HG03432 (cell line): ENCODE results near the gene PRR15.
"Not testable (repeated sequence)": the region's sequence is repeated elsewhere in the genome, so short reads cannot be mapped to it uniquely, and the experiment has no call there.

ENCODE experiments used
- ATAC-seq: cut with Tn5 transposase; IDR thresholded peaks from one replicate; pipeline ENCODE4 v1.9.1; 2021; ENCODE audit warnings: mild to moderate bottlenecking, moderate library complexity; ENCODE audit not compliant: unreplicated experiment

The PRR15 gene, protein sequence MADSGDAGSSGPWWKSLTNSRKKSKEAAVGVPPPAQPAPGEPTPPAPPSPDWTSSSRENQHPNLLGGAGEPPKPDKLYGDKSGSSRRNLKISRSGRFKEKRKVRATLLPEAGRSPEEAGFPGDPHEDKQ

DNA sequence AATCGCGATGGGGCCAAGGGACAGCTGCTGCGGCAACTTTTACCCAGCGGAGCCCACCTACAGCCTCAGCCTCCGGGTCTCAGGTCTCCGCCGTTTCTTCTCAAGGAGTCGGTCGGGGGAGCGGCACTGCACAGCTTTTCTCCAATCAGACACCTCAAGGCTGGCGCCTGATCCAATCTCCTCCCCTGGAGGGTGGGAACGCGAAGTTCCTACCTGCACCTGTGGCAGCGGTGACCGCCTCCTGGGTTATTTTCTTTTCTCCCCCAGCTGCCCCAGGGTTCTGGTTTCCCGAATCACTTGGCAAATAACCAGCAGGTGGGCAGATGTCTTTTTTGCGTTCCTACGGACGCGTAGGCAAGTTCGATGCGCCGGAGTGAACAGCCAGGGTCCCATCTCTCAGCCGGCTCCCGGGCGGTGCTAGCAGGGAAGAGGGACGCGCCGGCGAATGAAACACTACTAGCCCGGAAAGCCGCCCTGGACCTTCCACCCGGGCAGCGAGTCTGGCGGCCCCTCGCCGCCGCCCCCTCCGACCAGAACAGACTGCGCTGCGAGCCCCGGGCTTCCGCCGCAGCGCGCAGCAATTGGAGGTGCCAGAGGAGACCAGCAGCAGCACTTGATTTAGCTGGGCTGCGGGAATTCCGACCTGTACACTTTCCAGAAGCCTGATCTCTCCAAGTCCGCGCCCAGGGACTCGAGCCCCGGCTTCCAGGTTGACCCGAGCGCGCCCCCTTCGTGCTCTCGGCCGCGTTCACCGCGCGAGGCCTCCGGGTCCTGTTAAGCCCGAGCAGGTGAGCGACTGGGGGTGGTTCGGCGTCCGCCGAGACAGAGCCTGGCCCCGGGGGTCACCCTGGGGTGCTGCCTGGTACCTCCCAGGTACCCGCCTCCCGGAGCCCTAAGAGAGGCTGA is at the start of gene PRR15:
Gene PRR15, plus strand, starts transcription at position 246 of the 906 bp plus-strand sequence. CDS start 2,495 bp downstream, outside the sequence.
- no peak for ATAC-seq

DNA sequence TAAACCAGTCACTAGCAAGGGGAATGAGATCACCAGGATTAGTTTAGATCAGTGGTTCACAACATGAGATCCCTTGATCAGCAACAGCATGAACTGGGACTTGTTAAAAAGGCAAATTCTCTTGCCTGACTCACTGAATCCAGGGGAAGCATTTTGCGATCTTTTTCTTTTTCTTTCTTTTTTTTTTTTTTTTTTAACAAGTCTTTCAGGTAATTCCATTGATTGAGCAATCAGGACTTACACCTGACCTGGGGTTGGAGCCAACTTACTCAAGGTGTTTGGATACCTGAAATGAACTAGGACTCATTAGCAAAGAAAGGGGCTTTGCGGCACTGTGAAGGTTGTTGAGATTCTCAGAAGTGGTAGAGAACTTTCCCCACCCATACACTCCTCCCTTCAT is 47.1 kb upstream of the PRR15 start:
- ATAC-seq: no peak

DNA sequence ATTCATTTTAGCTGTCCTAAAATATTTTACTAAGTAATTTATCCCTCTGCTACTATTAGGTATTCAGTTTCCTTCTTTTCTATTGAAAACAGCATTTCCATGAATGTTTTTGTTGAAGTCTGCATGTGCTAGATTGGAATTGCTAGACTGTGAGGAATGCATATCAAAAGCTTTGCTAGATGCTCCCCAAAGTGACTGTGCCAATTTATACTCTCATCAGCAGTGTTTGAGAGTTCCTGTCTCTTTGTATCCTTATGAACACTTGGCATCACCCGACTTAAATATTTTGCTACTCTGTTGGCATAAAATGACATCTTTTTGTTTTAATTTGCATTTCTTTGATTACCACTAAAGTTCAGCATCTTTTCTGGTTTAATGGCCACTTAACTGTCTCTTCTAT is 45.0 kb upstream of the PRR15 start:
- ATAC-seq: no peak

DNA sequence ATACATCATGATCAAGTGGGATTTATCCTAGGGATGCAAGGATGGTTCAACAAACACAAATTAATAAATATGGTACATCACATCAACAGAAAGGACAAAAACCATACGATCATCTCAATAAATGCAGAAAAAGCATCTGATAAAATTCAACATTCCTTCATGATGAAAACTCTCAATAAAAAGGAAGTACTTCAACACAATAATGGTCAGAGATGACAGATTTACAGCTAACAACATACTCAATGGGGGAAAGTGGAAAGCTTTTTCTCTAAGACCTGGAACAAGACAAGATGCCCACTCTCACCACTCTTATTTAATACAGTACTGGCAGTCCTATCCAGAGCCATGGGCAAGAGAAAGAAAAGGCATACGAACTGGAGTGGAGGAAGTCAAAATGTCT is 39.9 kb upstream of the PRR15 start:
- ATAC-seq: no peak

DNA sequence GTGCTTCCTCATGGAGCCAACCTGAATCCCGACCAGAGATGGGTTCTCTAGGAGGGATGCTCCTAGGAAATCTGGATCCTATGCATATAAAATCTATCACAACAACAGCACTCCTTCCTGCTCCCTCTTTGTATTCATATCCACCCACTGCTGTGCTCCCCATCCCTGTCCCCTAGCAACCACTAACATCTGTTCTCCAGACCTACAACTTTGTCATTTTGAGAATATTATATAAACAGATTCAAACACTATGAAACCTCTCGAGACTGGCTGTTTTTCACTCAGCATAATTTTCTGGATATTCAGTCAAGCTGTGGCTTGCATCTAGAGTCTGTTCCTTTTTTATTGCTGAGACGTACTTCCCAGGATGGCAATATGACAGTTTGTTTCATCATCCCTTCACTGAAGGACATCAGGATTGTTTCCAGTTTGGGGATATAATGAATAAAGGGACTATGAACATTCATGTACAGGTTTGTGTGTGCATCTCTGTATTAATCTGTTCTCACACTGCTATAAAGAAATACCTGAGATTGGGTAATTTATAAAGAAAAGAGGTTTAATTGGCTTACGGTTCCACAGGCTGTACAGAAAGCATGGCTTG is 36.0 kb upstream of the PRR15 start:
- no peak for ATAC-seq

DNA sequence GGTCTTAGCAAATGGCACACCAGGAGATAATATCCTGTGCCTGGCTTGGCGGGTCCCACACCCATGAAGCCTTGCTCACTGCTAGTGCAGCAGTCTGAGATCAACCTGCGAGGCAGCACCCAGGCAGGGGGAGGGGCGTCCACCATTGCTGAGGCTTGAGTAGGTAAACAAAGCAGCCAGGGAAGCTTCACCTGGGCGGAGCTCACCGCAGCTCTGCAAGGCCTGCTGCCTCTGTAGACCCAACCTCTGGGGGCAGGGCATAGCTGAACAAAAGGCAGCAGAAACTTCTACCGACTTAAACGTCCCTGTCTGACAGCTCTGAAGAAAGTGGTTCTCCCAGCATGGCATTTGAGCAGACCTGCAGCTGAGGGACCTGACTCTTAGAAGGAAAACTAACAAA is 35.1 kb upstream of the PRR15 start:
- ATAC-seq: not testable (repeated sequence)

DNA sequence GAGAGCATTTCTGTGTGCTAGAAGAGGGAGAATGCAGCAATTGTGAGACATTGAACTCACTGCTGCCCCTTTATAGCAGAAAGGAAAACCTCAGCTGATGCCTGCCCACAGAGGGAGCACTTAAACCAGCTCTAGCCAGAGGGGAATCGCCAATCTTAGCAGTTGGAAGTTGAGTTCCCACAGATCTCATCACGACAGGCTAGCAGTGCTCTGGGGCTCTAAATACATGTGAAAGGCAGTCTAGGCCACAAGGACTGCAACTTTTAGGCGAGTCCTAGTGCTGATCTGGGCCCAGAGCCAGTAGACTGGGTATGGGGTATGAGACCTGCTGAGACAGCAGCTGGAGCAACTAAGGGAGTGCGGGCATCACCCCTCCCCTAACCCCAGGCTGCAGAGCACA is 25.2 kb upstream of the PRR15 start:
- no peak for ATAC-seq

DNA sequence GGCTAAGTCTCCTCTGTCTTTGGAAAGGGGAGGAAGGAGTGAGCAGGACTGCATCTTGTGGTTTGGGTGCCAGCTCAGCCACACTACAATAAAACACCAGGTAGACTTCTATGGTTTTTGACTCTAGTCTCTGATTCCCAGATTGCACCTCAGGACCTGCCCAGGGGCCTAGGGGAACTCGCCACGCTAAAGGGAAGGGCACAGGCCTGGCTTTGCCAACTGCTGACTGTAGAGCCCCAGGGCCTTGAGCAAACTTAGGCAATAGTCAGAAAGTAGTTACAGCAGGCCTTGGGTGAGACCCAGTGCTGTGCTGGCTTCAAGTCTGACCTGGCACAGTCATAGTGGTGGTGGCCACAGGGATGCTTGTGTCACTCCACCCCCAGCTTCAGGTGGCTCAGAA is 24.2 kb upstream of the PRR15 start:
- ATAC-seq: no peak

DNA sequence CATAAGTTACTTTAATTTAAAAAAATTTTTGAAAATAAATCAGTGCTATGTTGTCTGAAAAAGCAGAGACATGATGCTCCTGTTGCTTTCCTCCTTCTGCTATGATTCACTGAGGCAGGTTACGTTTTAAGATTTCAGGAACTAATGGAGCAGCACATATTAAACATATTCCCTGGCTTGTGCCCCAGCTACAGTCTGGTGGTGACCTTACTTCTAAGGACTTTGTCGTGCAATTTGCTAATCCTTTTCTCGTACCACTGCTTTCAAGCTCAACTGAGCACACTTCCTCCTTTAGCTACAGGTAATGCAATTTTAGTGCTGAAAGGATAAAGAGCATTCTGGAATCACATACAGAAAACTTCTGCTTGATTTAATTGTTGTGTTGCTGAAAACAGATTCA is 16.2 kb upstream of the PRR15 start:
- ATAC-seq: no peak

DNA sequence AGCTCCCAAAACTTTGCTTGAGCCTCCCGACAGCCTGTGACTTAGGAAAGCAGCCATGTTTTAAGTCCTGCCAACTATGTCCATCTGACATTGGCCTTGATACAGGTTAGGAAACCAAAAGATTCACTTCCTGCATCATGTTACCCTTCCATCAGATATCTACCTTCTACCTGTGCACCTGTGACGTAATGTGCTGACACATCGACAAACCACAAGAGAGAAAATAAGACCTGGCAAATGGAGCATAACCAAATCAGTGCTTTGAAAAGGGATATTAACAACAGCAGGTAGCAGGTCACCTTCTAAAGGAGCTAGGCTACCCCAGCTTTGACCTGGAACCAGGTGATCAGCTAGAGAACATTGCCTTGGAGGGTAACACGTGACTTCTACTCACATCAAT is 14.8 kb upstream of the PRR15 start:
- ATAC-seq: no peak

DNA sequence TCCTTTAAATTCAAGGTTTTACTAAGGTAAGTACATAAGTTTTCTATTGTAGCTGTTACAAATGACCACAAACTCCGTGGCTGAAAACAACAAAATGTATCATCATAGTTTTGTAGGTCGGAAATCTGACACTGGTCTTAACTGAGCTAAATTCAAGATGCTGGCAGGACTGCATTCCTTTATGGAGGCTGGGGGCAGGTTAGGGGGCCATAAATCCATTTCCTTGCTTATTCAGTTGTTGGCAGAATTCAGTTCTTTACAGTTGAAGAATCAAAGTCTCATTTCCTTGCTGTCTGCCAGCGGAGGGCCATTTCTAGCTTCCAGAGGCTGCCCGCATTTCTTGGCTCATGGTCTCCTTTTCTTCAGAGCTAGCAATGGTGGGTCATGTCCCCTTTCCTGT is 11.2 kb upstream of the PRR15 start:
- ATAC-seq: no peak

DNA sequence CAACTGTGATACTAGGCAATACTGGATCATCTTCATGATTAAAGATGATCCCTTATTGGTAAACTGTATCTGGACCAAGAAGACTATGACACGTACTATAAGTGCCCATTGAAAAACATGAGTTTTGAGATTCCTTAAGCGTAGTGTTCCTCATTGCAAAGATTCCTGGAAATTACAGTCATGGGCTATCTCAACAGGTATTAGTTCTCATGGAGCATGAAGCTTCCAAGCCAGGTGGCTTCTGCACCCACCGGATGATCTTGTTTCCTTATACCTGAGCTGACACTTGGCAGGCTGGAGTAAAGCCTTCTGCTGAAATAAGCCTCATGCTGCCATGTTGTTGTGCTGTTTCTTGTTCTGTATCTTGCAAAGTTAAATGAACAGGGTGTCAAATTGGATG is 8.6 kb upstream of the PRR15 start:
- no peak for ATAC-seq

DNA sequence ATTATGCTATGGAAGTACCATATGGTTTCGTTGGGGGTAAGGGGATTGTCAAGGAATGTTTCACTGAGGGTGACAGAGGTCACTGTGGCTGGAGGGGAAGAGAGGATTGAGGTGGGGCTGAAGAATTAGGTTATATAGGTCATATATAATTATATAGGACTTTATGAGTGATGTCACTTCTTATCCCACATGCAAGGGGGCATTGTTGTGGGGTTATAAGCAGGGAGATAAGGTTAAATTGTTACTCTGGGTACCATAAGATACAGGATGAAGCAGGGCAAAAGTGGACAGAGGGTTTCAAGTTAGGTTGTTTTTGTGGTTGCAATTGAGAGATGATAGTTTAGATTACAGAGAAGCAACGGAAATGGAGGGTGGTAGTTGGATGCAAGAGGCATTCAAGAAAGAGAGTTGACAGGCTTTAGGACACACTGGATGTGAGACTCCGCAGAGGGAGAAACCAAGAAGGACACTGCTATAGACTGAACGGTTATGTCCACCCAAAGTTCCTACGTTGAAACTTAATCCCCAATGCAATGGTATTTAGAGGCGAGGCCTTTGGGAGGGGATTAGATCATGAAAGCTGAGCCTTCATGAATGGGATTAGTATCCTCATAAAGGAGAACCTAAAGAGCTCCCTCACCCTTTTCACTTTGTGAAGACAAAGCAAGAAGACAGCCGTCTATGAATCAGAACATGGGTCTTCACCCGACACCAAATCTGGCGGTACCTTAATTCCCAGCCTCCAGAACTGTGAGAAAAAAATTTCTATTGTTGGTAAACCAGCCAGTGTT is 7.0 kb upstream of the PRR15 start:
- ATAC-seq: no peak

DNA sequence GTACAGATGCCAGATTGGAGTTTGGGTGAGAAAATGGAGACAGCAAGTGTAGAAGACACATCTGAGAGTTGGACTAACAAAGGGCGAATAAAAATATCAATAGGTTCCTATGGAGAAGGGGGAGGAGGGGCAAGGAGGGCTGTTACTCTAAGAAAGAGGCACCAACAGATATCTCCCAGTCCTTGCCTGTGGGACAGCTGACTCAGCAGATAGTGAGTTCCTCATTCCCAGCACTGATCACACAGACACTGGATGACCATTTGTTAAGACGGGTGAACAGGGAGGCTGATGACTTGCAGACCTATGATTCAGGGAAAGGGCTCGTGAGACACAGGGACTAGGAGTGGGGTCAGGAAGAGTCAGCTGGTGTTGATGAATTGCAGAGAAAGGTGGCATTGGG is 5.7 kb upstream of the PRR15 start:
- no peak for ATAC-seq

DNA sequence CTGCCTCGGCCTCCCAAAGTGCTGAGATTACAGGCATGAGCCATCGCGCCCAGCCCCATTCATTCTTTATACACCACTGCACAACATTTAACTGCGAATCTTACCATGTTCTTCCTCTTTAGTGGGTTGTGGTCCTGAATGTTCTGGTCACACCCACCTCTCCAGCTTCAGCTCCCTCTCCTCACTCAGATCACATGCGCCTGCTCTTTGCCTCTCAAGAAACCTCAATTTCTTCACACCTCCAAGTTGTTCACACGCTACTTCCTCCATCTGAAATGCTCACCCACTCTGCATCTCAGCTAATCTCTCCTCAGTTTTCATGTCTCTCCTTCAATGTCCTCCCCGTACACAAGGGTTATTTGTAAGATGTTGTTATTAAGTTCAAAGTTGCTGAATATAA is 2.4 kb upstream of the PRR15 start:
- no peak for ATAC-seq

DNA sequence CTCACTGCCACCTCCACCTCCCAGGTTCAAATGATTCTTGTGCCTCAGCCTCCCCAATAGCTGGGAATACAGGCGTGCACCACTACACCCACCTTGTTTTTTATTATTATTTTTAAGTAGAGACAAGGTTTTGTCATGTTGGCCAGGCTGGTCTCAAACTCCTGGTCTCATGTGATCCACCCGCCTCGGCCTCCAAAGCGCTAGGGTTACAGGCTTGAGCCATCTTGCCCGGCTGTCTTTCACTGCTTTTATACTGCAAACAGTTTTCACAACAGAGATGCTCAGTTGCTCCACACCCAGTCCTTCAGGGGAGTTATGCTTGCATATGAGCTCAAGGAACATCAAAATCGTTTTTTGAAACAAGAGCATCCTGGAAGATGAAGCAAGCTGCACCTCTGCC is 1.3 kb upstream of the PRR15 start:
- no peak for ATAC-seq

DNA sequence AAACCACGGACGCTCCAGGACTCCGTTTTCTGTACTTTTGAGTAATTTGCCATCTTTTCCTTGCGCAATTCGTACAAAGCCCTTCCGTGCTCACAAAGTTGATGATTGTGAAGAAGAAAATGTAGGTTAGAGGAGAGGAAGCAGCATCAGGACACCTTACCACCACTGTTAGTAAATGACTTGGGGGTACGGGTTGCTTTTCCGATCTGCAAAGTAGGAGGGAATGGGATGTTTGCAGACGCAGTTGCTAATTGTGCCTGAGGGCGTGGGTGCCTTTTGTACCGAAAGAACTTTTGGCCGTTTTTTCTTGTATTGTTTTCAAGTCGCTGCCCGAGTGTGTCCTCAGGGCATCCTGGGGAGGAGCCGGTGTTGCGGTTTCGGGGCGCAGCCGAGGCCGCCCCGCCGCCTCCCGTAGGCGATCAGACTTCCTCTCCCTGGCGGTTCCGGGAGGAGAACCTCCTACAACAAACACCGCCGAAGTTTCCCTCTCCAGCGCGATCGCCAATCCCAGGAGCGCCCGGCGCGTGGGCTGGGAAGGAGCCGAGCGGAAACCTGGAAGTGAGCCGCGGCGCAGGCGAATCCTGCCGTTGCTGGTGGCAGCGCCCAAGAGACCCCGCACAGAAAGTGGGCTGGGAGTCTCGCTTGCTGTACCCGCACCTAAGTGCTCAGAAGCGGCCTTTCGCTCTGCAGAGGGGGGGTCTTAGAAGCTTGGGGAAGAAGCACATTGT is 1.0 kb downstream of the PRR15 start:
- ATAC-seq: no peak

DNA sequence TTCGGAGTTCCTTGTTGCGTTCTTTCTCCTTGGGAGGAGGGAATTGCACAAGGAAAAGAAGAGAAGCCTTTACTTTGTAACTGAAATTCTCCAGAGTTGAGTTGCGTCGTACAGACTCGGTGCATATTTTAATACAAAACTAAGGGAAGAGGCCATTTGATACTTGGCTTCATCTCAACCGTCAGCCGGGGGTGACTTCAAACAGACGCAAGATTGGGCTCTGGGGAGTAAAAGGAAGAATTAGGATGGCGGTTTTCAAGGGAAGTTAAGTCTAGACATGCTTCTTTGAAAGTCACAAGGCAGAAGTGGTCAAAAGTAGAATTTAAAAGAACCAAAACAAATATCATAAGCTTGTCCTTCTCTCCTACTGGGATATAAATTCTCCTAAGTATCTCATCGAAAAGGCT is 1.6 kb downstream of the PRR15 start:
- ATAC-seq: no peak

DNA sequence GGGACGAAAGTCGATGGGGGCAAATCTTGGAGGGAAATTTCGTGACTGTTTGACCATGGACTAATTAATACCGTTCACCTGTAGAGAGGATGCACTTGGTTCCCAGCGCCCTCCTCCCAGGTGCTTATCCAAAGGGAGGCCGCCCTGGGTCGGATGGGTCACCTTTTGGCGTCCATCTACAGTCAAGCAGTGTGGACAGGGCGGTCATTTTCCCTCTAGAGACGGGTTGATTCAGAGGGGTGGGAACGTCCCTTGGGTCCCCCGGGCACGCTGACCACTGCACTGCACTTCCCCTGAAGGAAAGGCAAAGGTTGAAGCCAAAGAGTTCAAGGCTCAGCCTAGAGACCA is 2.0 kb downstream of the PRR15 start:
- no peak for ATAC-seq

DNA sequence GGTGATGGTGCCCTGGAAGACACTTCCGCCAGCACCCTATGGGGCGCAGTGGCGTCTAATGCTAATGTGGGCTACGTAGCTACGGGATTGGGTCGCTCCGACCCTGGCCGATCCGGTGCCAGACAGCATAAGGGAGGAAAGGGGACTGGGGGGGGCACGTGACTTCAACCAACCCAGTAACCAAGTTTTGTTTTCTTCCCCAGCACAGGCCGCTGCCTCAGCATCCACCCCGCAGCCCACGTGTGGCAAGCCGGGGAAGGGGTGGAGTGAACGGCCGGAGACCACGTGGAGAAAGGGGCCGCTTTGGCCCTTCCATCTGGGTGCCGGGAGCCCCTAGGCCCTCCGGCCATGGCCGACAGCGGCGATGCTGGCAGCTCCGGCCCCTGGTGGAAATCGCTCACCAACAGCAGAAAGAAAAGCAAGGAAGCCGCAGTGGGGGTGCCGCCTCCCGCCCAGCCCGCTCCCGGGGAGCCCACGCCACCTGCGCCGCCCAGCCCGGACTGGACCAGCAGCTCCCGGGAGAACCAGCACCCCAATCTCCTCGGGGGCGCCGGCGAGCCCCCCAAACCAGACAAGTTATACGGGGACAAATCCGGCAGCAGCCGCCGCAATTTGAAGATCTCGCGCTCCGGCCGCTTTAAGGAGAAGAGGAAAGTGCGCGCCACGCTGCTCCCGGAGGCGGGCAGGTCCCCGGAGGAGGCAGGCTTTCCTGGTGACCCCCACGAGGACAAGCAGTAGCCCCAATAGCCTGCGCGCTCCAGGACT is 2.5 kb downstream of the PRR15 start:
- ATAC-seq: no peak
